OCI-LY7 (cell line): Measurements from ENCODE around the gene RANBP9. TPM values are rescaled to one million over a fixed set of nuclear protein-coding genes. Genes with fewer than 3 reads are reported as not detected.

Experiments used
- BruUV-seq: library from RNA; stranded (reverse); fragments of 400-500 nt; replicated peaks from 2 replicates; lab custom pipeline; 2021; lab: Mats Ljungman, UMichigan
- CTCF ChIA-PET: fragments of 300-600 bp; sonication (Branson Sonifier 250); formaldehyde crosslinking; loops from one replicate; lab custom pipeline; 2022; ENCODE audit warnings: antibody characterized with exemption; ENCODE audit not compliant: unreplicated experiment; lab: Charles Lee
- POLR2A ChIA-PET: fragments of 300-600 bp; sonication (Branson Sonifier 250); formaldehyde crosslinking; loops from one replicate; lab custom pipeline; 2022; ENCODE audit warnings: antibody characterized with exemption; lab: Charles Lee
- DNase-seq: peaks from one replicate; pipeline ENCODE4 v3.0.0-alpha.2; 2015; ENCODE audit warnings: low spot score
- H2AFZ ChIP-seq: fragments of 200-600 bp; sonication (generic), shearing (Covaris generic); 2 replicates; pipeline ENCODE4 v1.6.1; 2014; ENCODE audit warnings: mild to moderate bottlenecking, antibody characterized with exemption, low read length, moderate library complexity
- H3K27ac ChIP-seq: fragments of 200-600 bp; sonication (generic); 2 replicates; pipeline ENCODE4 v1.5.1; 2014; ENCODE audit warnings: mixed run types, low read depth, mild to moderate bottlenecking, moderate library complexity, low read length, inconsistent platforms; ENCODE audit not compliant: poor library complexity, severe bottlenecking
- H3K36me3 ChIP-seq: fragments of 200-600 bp; sonication (generic); 2 replicates; pipeline ENCODE4 v1.6.1; 2014; ENCODE audit warnings: mild to moderate bottlenecking, antibody characterized with exemption, low read length, moderate library complexity, mixed read lengths; ENCODE audit not compliant: insufficient read depth
- H3K4me1 ChIP-seq: fragments of 200-600 bp; sonication (generic); 2 replicates; pipeline ENCODE4 v1.5.1; 2014; ENCODE audit warnings: mild to moderate bottlenecking, low read length; ENCODE audit not compliant: insufficient read depth, poor library complexity, severe bottlenecking
- H3K4me2 ChIP-seq: fragments of 200-600 bp; sonication (generic); 2 replicates; pipeline ENCODE4 v1.6.1; 2014; ENCODE audit warnings: mild to moderate bottlenecking, low read length
- H3K4me3 ChIP-seq: fragments of 200-600 bp; sonication (generic); 2 replicates; pipeline ENCODE4 v1.5.1; 2014; ENCODE audit warnings: mild to moderate bottlenecking, low read depth, low read length; ENCODE audit not compliant: poor library complexity, severe bottlenecking
- H3K79me2 ChIP-seq: fragments of 200-600 bp; sonication (generic); 2 replicates; pipeline ENCODE4 v1.6.1; 2016; ENCODE audit warnings: low read depth, mild to moderate bottlenecking, low read length, moderate library complexity, mixed read lengths; ENCODE audit not compliant: insufficient read depth
- H3K9me2 ChIP-seq: fragments of 200-600 bp; sonication (generic); 2 replicates; pipeline ENCODE4 v1.6.1; 2016; ENCODE audit warnings: mild to moderate bottlenecking, low read length, mixed read lengths; ENCODE audit not compliant: insufficient read depth
- H3K9me3 ChIP-seq: fragments of 200-600 bp; sonication (generic); 2 replicates; pipeline ENCODE4 v1.6.1; 2014; ENCODE audit warnings: mild to moderate bottlenecking, mixed run types, low read length, mixed read lengths
- H4K20me1 ChIP-seq: fragments of 200-600 bp; sonication (generic); 2 replicates; pipeline ENCODE4 v1.6.1; 2014; ENCODE audit warnings: mild to moderate bottlenecking, antibody characterized with exemption, low read length, moderate library complexity, mixed read lengths; ENCODE audit not compliant: insufficient read depth
- EZH2phosphoT487 ChIP-seq: fragments of 200-600 bp; sonication (generic); IDR thresholded peaks from 2 replicates; pipeline ENCODE4 v1.6.1; 2018; ENCODE audit warnings: low read depth, borderline replicate concordance, mild to moderate bottlenecking, mixed run types, antibody characterized with exemption, low read length, moderate library complexity, mixed read lengths
- intact Hi-C: fragments of 100-400 bp; cut with micrococcal nuclease; formaldehyde crosslinking; loops from one replicate; pipeline ENCODE4 v1.10.0; 2022; ENCODE audit not compliant: unreplicated experiment
- total RNA-seq, 2 experiments: library from RNA; depleted of rRNA in 1 of 2; stranded (reverse); fragments of >200 nt in 1 of 2; shearing (Covaris generic) in 1 of 2; gene quantifications; 2 replicates each; pipeline ENCODE4 v1.2.3, GENCODE V29; 2014 to 2022
- TF ChIP-seq, protein P1 (sequence below): fragments of 200-600 bp; sonication (generic); conservative IDR thresholded peaks from 2 replicates; pipeline ENCODE4 v1.5.1; 2014; ENCODE audit warnings: mild to moderate bottlenecking, antibody characterized with exemption, low read length, moderate library complexity, mixed read lengths

RANBP9 gene
- total RNA-seq, 2 experiments from 2014 or later = 20.5 to 35.0 TPM

DNA sequence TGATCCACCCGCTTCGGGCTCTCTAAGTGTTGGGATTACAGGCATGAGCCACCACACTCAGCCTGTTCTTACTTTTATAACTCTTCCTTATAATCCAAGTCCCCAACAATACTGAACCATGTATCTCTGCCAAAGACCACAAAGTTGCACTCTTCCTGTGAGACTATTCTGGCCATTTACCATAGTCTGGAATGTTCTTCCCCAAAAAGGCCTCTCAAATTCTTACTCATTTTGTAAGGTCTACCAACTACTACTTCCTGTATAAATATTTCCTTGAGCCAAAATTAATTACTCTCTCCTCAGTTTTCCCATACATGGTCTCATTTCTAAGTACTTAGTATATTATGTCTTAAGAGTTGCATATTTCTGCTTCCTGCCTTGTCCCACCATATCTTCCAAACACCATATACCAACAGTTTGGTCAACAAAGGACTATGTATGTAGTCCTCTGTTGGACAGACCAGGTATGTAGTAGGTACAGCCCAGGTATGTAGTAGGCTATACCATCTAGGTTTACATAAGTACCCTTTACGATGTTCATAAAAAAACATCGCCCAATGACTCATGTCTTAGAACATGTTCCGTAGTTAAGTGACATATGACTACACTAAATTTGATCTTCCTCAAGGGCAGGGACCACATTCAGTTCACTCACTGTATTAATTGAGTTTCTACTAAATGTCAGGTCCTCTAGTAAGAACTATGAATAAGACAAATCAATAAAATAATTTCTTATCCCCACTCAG is 22.0 kb downstream of the RANBP9 start:
- DNase-seq = no peak
- ChIA-PET CTCF (no interaction called here), POLR2A (no interaction called here)
- Histone ChIP-seq H2AFZ (no peak overlapping the region), H3K79me2 (peaks cover 21% of the 10 kb centered on the region; the same call in 1 of the 2 replicates), H3K4me2 (no peak overlapping the region), H3K36me3 (peaks cover 29% of the 10 kb centered on the region), H3K27ac (no peak overlapping the region), H3K9me3 (no peaks in the 10 kb centered on the region), H4K20me1 (no peaks in the 10 kb centered on the region), H3K4me3 (no peak overlapping the region), H3K9me2 (no peaks in the 10 kb centered on the region), H3K4me1 (no peaks in the 10 kb centered on the region)
- intact Hi-C loops = no loop called here
- no TSS peak for BruUV-seq
- no peak for TF ChIP-seq EZH2phosphoT487
- TF ChIP-seq, protein P1, sequence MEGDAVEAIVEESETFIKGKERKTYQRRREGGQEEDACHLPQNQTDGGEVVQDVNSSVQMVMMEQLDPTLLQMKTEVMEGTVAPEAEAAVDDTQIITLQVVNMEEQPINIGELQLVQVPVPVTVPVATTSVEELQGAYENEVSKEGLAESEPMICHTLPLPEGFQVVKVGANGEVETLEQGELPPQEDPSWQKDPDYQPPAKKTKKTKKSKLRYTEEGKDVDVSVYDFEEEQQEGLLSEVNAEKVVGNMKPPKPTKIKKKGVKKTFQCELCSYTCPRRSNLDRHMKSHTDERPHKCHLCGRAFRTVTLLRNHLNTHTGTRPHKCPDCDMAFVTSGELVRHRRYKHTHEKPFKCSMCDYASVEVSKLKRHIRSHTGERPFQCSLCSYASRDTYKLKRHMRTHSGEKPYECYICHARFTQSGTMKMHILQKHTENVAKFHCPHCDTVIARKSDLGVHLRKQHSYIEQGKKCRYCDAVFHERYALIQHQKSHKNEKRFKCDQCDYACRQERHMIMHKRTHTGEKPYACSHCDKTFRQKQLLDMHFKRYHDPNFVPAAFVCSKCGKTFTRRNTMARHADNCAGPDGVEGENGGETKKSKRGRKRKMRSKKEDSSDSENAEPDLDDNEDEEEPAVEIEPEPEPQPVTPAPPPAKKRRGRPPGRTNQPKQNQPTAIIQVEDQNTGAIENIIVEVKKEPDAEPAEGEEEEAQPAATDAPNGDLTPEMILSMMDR = no peak

GRCh38 chr6:13688692-13689196 is 22.9 kb downstream of the RANBP9 start:
- Histone ChIP-seq H3K36me3 (peaks cover 24% of the 10 kb centered on the region), H3K4me2 (no peak overlapping the region), H4K20me1 (no peaks in the 10 kb centered on the region), H3K79me2 (peaks cover 18% of the 10 kb centered on the region; the same call in 1 of the 2 replicates), H3K27ac (no peak overlapping the region), H3K4me1 (no peaks in the 10 kb centered on the region), H3K4me3 (no peak overlapping the region), H3K9me3 (no peaks in the 10 kb centered on the region), H3K9me2 (no peaks in the 10 kb centered on the region), H2AFZ (no peak overlapping the region)
- TF ChIP-seq EZH2phosphoT487 = no peak
- TF ChIP-seq, protein P1 = no peak
- DNase-seq = no peak
- no TSS peak for BruUV-seq
- POLR2A ChIA-PET = interaction anchor here (0.6 to 0.7 kb wide), 4 partner anchors 40 to 249 kb away, joined by 3 to 5 read pairs (median 4); no protein-coding TSS in a partner anchor
- CTCF ChIA-PET = no interaction called here
- intact Hi-C loops = no loop called here

- Histone ChIP-seq H4K20me1 (no peaks in the 10 kb centered on the region), H3K4me3 (no peak overlapping the region), H3K79me2 (peaks cover 22% of the 10 kb centered on the region), H3K4me1 (no peaks in the 10 kb centered on the region), H3K9me3 (no peaks in the 10 kb centered on the region), H3K4me2 (no peak overlapping the region), H3K36me3 (peaks cover 24% of the 10 kb centered on the region), H3K9me2 (no peaks in the 10 kb centered on the region), H2AFZ (no peak overlapping the region), H3K27ac (no peak overlapping the region)
- TF ChIP-seq EZH2phosphoT487 = no peak
- TF ChIP-seq, protein P1 = no peak
- no TSS peak for BruUV-seq
- intact Hi-C loops = no loop called here
- ChIA-PET POLR2A (interaction anchor here (0.6 to 1.1 kb wide), 3 partner anchors 8 to 85 kb away, joined by 3 to 4 read pairs (median 3); no protein-coding TSS in a partner anchor), CTCF (no interaction called here)
- DNase-seq = no peak
These were observed 23.7 kb downstream of the RANBP9 start for GRCh38 chr6:13687917-13688351.
